OCI-LY1 (cell line): Measurements from ENCODE around the gene MUC3A.

Source experiments
- EZH2 ChIP-seq: fragments of 200-600 bp; sonication (generic), shearing (Covaris generic); IDR thresholded peaks from 2 replicates; pipeline ENCODE4 v1.8.0; 2017; ENCODE audit warnings: borderline replicate concordance, mixed run types, mild to moderate bottlenecking, antibody characterized with exemption, low read length, moderate library complexity, mixed read lengths
- TF ChIP-seq, protein P1 (sequence below): fragments of 200-600 bp; sonication (generic), shearing (Covaris generic); IDR thresholded peaks from 2 replicates; pipeline ENCODE4 v1.5.1; 2017; ENCODE audit warnings: mild to moderate bottlenecking, antibody characterized with exemption, low read length, moderate library complexity, mixed read lengths

DNA sequence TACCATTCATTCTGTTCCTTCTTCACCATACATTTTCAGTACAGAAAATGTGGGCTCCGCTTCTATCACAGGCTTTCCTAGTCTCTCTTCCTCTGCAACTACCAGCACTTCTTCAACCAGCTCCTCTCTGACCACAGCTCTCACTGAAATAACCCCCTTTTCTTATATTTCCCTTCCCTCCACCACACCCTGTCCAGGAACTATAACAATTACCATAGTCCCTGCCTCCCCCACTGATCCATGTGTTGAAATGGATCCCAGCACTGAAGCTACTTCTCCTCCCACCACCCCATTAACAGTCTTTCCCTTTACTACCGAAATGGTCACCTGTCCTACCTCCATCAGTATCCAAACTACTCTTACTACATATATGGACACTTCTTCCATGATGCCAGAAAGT is 10.6 kb downstream of the MUC3A start:
- TF ChIP-seq EZH2: no peak
- TF ChIP-seq, protein P1, sequence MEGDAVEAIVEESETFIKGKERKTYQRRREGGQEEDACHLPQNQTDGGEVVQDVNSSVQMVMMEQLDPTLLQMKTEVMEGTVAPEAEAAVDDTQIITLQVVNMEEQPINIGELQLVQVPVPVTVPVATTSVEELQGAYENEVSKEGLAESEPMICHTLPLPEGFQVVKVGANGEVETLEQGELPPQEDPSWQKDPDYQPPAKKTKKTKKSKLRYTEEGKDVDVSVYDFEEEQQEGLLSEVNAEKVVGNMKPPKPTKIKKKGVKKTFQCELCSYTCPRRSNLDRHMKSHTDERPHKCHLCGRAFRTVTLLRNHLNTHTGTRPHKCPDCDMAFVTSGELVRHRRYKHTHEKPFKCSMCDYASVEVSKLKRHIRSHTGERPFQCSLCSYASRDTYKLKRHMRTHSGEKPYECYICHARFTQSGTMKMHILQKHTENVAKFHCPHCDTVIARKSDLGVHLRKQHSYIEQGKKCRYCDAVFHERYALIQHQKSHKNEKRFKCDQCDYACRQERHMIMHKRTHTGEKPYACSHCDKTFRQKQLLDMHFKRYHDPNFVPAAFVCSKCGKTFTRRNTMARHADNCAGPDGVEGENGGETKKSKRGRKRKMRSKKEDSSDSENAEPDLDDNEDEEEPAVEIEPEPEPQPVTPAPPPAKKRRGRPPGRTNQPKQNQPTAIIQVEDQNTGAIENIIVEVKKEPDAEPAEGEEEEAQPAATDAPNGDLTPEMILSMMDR: no peak
